DND-41 (cell line): ENCODE data around the gene CNOT10.

Experiments
- CTCF ChIP-seq: IDR thresholded peaks from 2 replicates; pipeline ENCODE4 v1.5.1; 2012; ENCODE audit warnings: borderline replicate concordance, low read length, moderate library complexity, mild to moderate bottlenecking; ENCODE audit not compliant: poor library complexity, severe bottlenecking; ENCODE audit errors: extremely low read depth
- EZH2 ChIP-seq: IDR thresholded peaks from 3 replicates; pipeline ENCODE4 v1.6.1; 2012; ENCODE audit warnings: borderline replicate concordance, low read depth, mild to moderate bottlenecking, moderate library complexity, low read length, inconsistent platforms; ENCODE audit not compliant: severe bottlenecking

GRCh38 chr3:32644380-32644779 is 40.6 kb upstream of the CNOT10 start:
- TF ChIP-seq CTCF (no peak), EZH2 (no peak)
